ENCODE data around the gene CDV3. TPM values are rescaled to one million over a fixed set of nuclear protein-coding genes. Genes with fewer than 3 reads are reported as not detected.

The CDV3 gene
- total and polyA plus RNA-seq, 10 of the 15 experiments (the other 5 are each of a cell fraction or from before 2014, with no cell fraction given), result 42.3 to 466 (median 136) TPM

DNA sequence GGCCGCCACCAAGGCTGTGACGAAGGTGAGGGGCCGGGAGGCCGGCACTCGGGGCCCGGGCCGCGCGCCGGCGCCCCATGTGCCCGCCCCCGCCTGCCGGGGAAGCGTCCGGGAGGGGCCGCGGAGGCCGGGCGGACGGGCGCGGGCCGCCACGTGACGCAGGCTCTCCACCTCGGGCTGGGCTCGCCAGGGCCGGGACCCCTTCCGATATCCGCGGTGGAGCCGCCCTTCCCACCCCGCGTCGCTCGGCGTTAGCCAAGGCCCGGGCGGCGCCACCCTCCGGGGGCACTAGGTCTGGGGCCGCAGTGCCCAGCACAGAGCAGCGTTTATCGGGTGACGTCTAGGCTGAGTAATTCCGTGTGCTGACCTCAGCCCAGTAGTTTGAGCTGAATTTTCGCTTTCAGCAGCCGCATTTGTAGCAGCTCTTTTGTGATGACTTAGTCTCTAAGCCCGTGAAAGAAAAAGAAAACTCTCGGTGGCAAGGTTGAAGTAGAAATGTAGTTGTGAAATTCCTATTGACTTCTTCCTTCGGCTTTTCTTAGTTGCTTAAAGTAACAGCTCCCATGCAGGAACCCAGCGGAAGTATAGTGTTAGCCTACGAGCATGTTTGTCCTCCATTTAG is 885 bp downstream of the CDV3 start (continued):
- TF ChIP-seq SUZ12 (IDR thresholded peaks at IDR 0.05; ENCODE audit: unreplicated experiment), result no peak
- no peak for TF ChIP-seq WRNIP1 (IDR thresholded peaks at IDR 0.05; ENCODE audit: borderline replicate concordance, low read depth, low read length)
- TF ChIP-seq SMC3 (IDR thresholded peaks at IDR 0.05; ENCODE audit: borderline replicate concordance, low read length), result no peak
- TF ChIP-seq POLR2AphosphoS2 (IDR thresholded peaks at IDR 0.05; ENCODE audit: low read depth, low read length), result no peak; the same call in 1 of the 2 replicates
- TF ChIP-seq NFYB (IDR thresholded peaks at IDR 0.05; ENCODE audit: insufficient read depth, low read depth, low read length), result no peak
- peak; percentile 31; the same call in 1 of the 2 replicates for TF ChIP-seq EED (IDR thresholded peaks at IDR 0.05; ENCODE audit: low read depth)
- no peak for TF ChIP-seq YBX1 (IDR thresholded peaks at IDR 0.05)
- TF ChIP-seq RUNX3 (IDR thresholded peaks at IDR 0.05; ENCODE audit: low read length), result peak; percentile 60; the same call in 1 of the 2 replicates
- TF ChIP-seq HDAC6 (IDR thresholded peaks at IDR 0.05; ENCODE audit: unreplicated experiment), result no peak
- TF ChIP-seq CHD1 (IDR thresholded peaks at IDR 0.05; ENCODE audit: low read depth, low read length), result no peak
- peak; percentile 62 for TF ChIP-seq JUND (IDR thresholded peaks at IDR 0.05; ENCODE audit: low read depth, low read length)
- no peak for TF ChIP-seq CHD4 (IDR thresholded peaks at IDR 0.05)
- TF ChIP-seq TCF12 (IDR thresholded peaks at IDR 0.05; ENCODE audit: low read depth, low read length), result 0 out of 2 replicates have a peak, but pooled peaks have one; percentile 4
- TF ChIP-seq TARDBP (IDR thresholded peaks at IDR 0.05; ENCODE audit: borderline replicate concordance), result no peak
- peak; percentile 48; the same call in 1 of the 2 replicates for TF ChIP-seq TAF1 (IDR thresholded peaks at IDR 0.05; ENCODE audit: borderline replicate concordance, low read depth, low read length)
- TF ChIP-seq RBBP5 (conservative IDR thresholded peaks at IDR 0.05), result no peak
- TF ChIP-seq, protein P1, sequence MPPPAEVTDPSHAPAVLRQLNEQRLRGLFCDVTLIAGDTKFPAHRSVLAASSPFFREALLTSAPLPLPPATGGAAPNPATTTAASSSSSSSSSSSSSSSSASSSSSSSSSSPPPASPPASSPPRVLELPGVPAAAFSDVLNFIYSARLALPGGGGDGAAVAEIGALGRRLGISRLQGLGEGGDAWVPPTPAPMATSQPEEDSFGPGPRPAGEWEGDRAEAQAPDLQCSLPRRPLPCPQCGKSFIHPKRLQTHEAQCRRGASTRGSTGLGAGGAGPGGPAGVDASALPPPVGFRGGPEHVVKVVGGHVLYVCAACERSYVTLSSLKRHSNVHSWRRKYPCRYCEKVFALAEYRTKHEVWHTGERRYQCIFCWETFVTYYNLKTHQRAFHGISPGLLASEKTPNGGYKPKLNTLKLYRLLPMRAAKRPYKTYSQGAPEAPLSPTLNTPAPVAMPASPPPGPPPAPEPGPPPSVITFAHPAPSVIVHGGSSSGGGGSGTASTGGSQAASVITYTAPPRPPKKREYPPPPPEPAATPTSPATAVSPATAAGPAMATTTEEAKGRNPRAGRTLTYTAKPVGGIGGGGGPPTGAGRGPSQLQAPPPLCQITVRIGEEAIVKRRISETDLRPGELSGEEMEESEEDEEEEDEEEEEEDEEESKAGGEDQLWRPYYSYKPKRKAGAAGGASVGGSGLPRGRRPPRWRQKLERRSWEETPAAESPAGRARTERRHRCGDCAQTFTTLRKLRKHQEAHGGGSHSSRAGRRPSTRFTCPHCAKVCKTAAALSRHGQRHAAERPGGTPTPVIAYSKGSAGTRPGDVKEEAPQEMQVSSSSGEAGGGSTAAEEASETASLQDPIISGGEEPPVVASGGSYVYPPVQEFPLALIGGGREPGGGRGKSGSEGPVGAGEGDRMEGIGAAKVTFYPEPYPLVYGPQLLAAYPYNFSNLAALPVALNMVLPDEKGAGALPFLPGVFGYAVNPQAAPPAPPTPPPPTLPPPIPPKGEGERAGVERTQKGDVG (CRISPR knock-in tag; IDR thresholded peaks at IDR 0.05), result no peak
- 0 out of 2 replicates have a peak, but pooled peaks have one; percentile 48 for TF ChIP-seq BCL11A (IDR thresholded peaks at IDR 0.05; ENCODE audit: low read depth, low read length)
- TF ChIP-seq MXI1 (IDR thresholded peaks at IDR 0.05; ENCODE audit: low read depth, low read length), result no peak
- TF ChIP-seq, protein P2, sequence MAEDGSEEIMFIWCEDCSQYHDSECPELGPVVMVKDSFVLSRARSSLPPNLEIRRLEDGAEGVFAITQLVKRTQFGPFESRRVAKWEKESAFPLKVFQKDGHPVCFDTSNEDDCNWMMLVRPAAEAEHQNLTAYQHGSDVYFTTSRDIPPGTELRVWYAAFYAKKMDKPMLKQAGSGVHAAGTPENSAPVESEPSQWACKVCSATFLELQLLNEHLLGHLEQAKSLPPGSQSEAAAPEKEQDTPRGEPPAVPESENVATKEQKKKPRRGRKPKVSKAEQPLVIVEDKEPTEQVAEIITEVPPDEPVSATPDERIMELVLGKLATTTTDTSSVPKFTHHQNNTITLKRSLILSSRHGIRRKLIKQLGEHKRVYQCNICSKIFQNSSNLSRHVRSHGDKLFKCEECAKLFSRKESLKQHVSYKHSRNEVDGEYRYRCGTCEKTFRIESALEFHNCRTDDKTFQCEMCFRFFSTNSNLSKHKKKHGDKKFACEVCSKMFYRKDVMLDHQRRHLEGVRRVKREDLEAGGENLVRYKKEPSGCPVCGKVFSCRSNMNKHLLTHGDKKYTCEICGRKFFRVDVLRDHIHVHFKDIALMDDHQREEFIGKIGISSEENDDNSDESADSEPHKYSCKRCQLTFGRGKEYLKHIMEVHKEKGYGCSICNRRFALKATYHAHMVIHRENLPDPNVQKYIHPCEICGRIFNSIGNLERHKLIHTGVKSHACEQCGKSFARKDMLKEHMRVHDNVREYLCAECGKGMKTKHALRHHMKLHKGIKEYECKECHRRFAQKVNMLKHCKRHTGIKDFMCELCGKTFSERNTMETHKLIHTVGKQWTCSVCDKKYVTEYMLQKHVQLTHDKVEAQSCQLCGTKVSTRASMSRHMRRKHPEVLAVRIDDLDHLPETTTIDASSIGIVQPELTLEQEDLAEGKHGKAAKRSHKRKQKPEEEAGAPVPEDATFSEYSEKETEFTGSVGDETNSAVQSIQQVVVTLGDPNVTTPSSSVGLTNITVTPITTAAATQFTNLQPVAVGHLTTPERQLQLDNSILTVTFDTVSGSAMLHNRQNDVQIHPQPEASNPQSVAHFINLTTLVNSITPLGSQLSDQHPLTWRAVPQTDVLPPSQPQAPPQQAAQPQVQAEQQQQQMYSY (CRISPR knock-in tag; IDR thresholded peaks at IDR 0.05), result no peak
- TF ChIP-seq, protein P3, sequence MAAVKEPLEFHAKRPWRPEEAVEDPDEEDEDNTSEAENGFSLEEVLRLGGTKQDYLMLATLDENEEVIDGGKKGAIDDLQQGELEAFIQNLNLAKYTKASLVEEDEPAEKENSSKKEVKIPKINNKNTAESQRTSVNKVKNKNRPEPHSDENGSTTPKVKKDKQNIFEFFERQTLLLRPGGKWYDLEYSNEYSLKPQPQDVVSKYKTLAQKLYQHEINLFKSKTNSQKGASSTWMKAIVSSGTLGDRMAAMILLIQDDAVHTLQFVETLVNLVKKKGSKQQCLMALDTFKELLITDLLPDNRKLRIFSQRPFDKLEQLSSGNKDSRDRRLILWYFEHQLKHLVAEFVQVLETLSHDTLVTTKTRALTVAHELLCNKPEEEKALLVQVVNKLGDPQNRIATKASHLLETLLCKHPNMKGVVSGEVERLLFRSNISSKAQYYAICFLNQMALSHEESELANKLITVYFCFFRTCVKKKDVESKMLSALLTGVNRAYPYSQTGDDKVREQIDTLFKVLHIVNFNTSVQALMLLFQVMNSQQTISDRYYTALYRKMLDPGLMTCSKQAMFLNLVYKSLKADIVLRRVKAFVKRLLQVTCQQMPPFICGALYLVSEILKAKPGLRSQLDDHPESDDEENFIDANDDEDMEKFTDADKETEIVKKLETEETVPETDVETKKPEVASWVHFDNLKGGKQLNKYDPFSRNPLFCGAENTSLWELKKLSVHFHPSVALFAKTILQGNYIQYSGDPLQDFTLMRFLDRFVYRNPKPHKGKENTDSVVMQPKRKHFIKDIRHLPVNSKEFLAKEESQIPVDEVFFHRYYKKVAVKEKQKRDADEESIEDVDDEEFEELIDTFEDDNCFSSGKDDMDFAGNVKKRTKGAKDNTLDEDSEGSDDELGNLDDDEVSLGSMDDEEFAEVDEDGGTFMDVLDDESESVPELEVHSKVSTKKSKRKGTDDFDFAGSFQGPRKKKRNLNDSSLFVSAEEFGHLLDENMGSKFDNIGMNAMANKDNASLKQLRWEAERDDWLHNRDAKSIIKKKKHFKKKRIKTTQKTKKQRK (IDR thresholded peaks at IDR 0.05; ENCODE audit: low read depth, low read length), result no peak
- TF ChIP-seq EZH2 (IDR thresholded peaks at IDR 0.05; ENCODE audit: borderline replicate concordance, control insufficient read depth, low read depth, low read length), result no peak

All from GM12878 (cell line).